Nephron progenitor cell (in vitro differentiated cells): ENCODE measurements around the gene PRKG1.

Experiments used
- DNase-seq: peaks from one replicate; pipeline ENCODE4 v3.0.0; 2021
- H3K27ac Mint-ChIP-seq: 2 replicates; pipeline ENCODE4 v1.8.0; 2021; ENCODE audit warnings: mild to moderate bottlenecking, moderate library complexity, mixed read lengths
- H3K27me3 Mint-ChIP-seq: 2 replicates; pipeline ENCODE4 v1.8.0; 2021; ENCODE audit warnings: mild to moderate bottlenecking, low read depth, mixed read lengths; ENCODE audit not compliant: poor library complexity
- H3K36me3 Mint-ChIP-seq: 2 replicates; pipeline ENCODE4 v1.8.0; 2021; ENCODE audit warnings: low read depth, mixed read lengths
- H3K4me1 Mint-ChIP-seq: 2 replicates; pipeline ENCODE4 v1.8.0; 2021; ENCODE audit warnings: mixed read lengths
- H3K4me3 Mint-ChIP-seq: 2 replicates; pipeline ENCODE4 v1.8.0; 2021; ENCODE audit warnings: mild to moderate bottlenecking, moderate library complexity, mixed read lengths
- H3K9me3 Mint-ChIP-seq: 2 replicates; pipeline ENCODE4 v1.8.0; 2021; ENCODE audit warnings: mild to moderate bottlenecking, moderate library complexity, mixed read lengths
- CTCF ChIP-seq: fragments of 200-600 bp; sonication (generic); IDR thresholded peaks from 2 replicates; pipeline ENCODE4 v1.5.0; 2021; ENCODE audit warnings: antibody characterized with exemption

The PRKG1 gene

GRCh38 chr10:51624013-51624412 is 549.7 kb downstream of the PRKG1 start:
- H3K4me3 Mint-ChIP-seq, result no peak overlapping the region
- no peaks in the 10 kb centered on the region for H3K27me3 Mint-ChIP-seq
- H3K9me3 Mint-ChIP-seq, result no peaks in the 10 kb centered on the region
- H3K27ac Mint-ChIP-seq, result no peak overlapping the region
- no peak for TF ChIP-seq CTCF
- H3K36me3 Mint-ChIP-seq, result no peaks in the 10 kb centered on the region
- no peak for DNase-seq
- H3K4me1 Mint-ChIP-seq, result no peaks in the 10 kb centered on the region

- Mint-ChIP-seq H3K9me3 (no peaks in the 10 kb centered on the region), H3K36me3 (no peaks in the 10 kb centered on the region), H3K27me3 (peaks cover 2% of the 10 kb centered on the region), H3K4me3 (no peak overlapping the region), H3K27ac (peak overlapping the region; percentile 57), H3K4me1 (no peaks in the 10 kb centered on the region)
- no peak for DNase-seq
- TF ChIP-seq CTCF, result no peak
Observed at GRCh38 chr10:51629934-51630639, 555.8 kb downstream of the PRKG1 start.

- no peak for TF ChIP-seq CTCF
- no peaks in the 10 kb centered on the region for H3K36me3 Mint-ChIP-seq
- H3K4me3 Mint-ChIP-seq, result no peak overlapping the region
Observed at GRCh38 chr10:51630640-51631005, 556.3 kb downstream of the PRKG1 start.

DNA sequence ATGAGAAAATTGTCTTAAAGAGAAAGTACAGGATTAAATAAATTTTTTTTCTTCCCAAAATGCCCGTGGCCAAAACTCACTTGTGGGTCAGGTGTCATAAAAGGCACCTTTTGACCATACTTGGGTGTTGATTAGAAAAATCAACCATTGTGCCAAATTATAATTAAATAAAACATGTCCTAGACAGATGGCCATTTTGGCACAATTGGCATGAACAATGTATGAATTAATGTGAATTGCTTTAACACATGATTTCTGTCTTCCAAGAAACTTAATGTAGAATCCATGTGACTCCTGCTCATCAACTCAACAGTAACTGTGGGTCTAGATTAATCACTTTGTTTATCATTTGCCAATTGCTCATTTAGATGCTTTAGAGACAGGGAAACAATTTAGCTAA is 561.1 kb downstream of the PRKG1 start:
- Mint-ChIP-seq H3K27ac (no peak overlapping the region), H3K4me1 (no peaks in the 10 kb centered on the region), H3K9me3 (no peaks in the 10 kb centered on the region), H3K4me3 (no peak overlapping the region), H3K36me3 (no peaks in the 10 kb centered on the region), H3K27me3 (peaks cover 2% of the 10 kb centered on the region)
- no peak for DNase-seq
- TF ChIP-seq CTCF, result no peak

More at GRCh38 chr10:51630640-51631005, 556.3 kb downstream of the PRKG1 start:
- peaks cover 2% of the 10 kb centered on the region for H3K27me3 Mint-ChIP-seq
- H3K9me3 Mint-ChIP-seq, result no peaks in the 10 kb centered on the region
- DNase-seq, result no peak
- H3K27ac Mint-ChIP-seq, result no peak overlapping the region
- H3K4me1 Mint-ChIP-seq, result no peaks in the 10 kb centered on the region

DNA sequence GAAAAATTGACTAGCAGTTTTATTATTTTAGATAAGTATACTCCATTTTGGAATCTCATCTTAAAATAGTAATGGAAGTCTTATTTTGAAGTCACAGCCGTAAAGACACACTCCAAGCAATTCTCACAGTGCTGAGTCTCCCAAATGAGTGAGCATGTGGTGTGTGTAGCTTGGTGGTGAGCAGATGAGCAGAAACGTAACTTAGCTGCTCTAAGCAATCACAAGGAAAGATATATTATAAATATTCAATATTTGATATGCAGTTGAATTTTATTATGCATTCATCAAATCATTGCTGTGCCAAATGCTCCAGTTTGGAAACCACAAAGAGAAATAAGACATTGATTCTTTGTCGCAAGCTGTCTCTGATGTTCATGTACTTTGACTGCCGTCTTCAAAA is 563.9 kb downstream of the PRKG1 start:
- Mint-ChIP-seq H3K36me3 (no peaks in the 10 kb centered on the region), H3K9me3 (no peaks in the 10 kb centered on the region)
- no peak for DNase-seq

More for the DNA sequence above, 563.9 kb downstream of the PRKG1 start:
- Mint-ChIP-seq H3K4me1 (no peaks in the 10 kb centered on the region), H3K4me3 (no peak overlapping the region), H3K27me3 (no peaks in the 10 kb centered on the region), H3K27ac (no peak overlapping the region)
- no peak for TF ChIP-seq CTCF
